Neural progenitor cell (in vitro differentiated cells): ENCODE data around the gene TRAF2.

Experiments used
- CTCF ChIP-seq: fragments of 200-600 bp; sonication (generic); IDR thresholded peaks from 2 replicates; pipeline ENCODE4 v1.5.1; 2017; ENCODE audit warnings: antibody characterized with exemption, mild to moderate bottlenecking
- EZH2 ChIP-seq: fragments of 200-600 bp; sonication (generic); IDR thresholded peaks from 2 replicates; pipeline ENCODE4 v1.6.1; 2017; ENCODE audit warnings: antibody characterized with exemption, mild to moderate bottlenecking, moderate library complexity
- EZH2phosphoT487 ChIP-seq: fragments of 200-600 bp; sonication (generic); IDR thresholded peaks from 2 replicates; pipeline ENCODE4 v1.6.1; 2017; ENCODE audit warnings: antibody characterized with exemption

- TF ChIP-seq CTCF (no peak), EZH2phosphoT487 (no peak), EZH2 (no peak)
These were observed 60.9 kb downstream of the TRAF2 start for GRCh38 chr9:136947028-136947891.
